GM12891 (cell line): ENCODE results near the gene BRSK2.
"Not testable (repeated sequence)": the region's sequence is repeated elsewhere in the genome, so short reads cannot be mapped to it uniquely, and the experiment has no call there.

Experiments used
- DNase-seq: peaks from one replicate; pipeline ENCODE4 v3.0.0; 2011; ENCODE audit warnings: low spot score; ENCODE audit not compliant: insufficient read length
- FAIRE-seq: peaks from 2 replicates; lab custom pipeline; 2011; peaks lifted over from hg19 to GRCh38; lab: Jason Lieb, UNC
- PAX5 ChIP-seq: IDR thresholded peaks from 2 replicates; pipeline ENCODE4 v1.6.1; 2011; ENCODE audit warnings: low read length, moderate library complexity, mild to moderate bottlenecking; ENCODE audit not compliant: insufficient read depth, severe bottlenecking
- POLR2A ChIP-seq: IDR thresholded peaks from 2 replicates; pipeline ENCODE4 v1.6.1; 2011; ENCODE audit warnings: low read depth, low read length, control low read depth
- POLR2AphosphoS5 ChIP-seq: IDR thresholded peaks from 2 replicates; pipeline ENCODE4 v1.6.1; 2011; ENCODE audit warnings: low read depth, low read length, control low read depth
- POU2F2 ChIP-seq: IDR thresholded peaks from 2 replicates; pipeline ENCODE4 v1.6.1; 2011; ENCODE audit warnings: low read depth, mild to moderate bottlenecking, control low read depth, low read length, moderate library complexity
- SPI1 ChIP-seq: IDR thresholded peaks from 2 replicates; pipeline ENCODE4 v1.6.1; 2011; ENCODE audit warnings: low read depth, low read length, control low read depth
- TAF1 ChIP-seq: IDR thresholded peaks from 2 replicates; pipeline ENCODE4 v1.6.1; 2011; ENCODE audit warnings: low read depth, low read length, control low read depth

Gene BRSK2

GRCh38 chr11:1356007-1356435 is 33.7 kb upstream of the BRSK2 start:
- no peak for FAIRE-seq
- no peak for DNase-seq
- TF ChIP-seq POLR2A (no peak), TAF1 (no peak), SPI1 (no peak), POLR2AphosphoS5 (no peak), POU2F2 (no peak), PAX5 (no peak)

- no peak for DNase-seq
- no peak for FAIRE-seq
- TF ChIP-seq SPI1: no peak
- TF ChIP-seq POLR2A: no peak
- no peak for TF ChIP-seq POLR2AphosphoS5
- TF ChIP-seq POU2F2: no peak
- TF ChIP-seq PAX5: no peak
- TF ChIP-seq TAF1: no peak
Observed at GRCh38 chr11:1356478-1356960, 33.2 kb upstream of the BRSK2 start.

DNA sequence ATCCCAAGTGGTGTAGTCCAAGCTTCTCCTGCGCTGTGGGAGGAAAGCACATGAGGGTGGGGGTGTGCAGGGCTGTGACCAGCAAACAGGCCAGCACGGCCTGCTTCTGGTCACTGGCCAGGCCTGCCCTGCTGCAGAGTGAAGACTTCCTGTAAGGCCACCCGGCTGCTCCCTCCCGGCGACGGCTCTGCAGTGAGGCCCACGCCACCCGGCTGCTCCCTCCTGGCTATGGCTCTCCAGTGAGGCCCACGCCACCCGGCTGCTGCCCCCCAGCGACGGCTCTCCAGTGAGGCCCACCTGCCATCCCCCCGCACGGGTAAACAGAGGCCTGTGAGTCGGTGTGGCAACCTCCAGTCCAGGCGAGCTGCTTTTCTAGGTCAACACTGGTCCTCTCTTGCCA is 31.4 kb upstream of the BRSK2 start:
- no peak for FAIRE-seq
- no peak for DNase-seq
- TF ChIP-seq POU2F2: no peak
- no peak for TF ChIP-seq POLR2AphosphoS5
- no peak for TF ChIP-seq PAX5
- TF ChIP-seq SPI1: no peak
- no peak for TF ChIP-seq POLR2A
- no peak for TF ChIP-seq TAF1

GRCh38 chr11:1358931-1359330 is 30.8 kb upstream of the BRSK2 start:
- not testable (repeated sequence) for FAIRE-seq, DNase-seq

DNA sequence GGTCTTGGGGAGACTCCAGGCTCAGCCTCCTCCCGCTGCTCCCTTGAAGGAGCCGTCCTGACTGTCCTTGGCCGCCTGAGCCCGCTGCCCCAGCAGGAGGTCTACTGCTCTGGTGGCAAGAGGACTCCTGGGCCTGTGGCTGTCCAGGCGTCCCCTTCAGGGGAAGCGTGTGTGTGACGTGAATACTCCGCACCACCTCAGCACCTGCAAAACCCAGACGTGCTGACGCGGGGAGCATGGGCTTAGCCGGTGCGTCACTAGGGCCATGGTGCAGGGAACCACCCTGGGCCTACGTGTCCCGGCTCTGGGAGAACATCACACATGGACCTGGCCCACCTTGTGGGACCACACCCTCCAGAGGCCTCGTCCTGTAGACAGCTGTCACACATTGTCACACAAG is 30.2 kb upstream of the BRSK2 start:
- FAIRE-seq (no peak), DNase-seq (no peak)
- TF ChIP-seq POLR2A: no peak
- no peak for TF ChIP-seq TAF1
- no peak for TF ChIP-seq SPI1
- no peak for TF ChIP-seq POLR2AphosphoS5
- no peak for TF ChIP-seq POU2F2
- TF ChIP-seq PAX5: no peak

DNA sequence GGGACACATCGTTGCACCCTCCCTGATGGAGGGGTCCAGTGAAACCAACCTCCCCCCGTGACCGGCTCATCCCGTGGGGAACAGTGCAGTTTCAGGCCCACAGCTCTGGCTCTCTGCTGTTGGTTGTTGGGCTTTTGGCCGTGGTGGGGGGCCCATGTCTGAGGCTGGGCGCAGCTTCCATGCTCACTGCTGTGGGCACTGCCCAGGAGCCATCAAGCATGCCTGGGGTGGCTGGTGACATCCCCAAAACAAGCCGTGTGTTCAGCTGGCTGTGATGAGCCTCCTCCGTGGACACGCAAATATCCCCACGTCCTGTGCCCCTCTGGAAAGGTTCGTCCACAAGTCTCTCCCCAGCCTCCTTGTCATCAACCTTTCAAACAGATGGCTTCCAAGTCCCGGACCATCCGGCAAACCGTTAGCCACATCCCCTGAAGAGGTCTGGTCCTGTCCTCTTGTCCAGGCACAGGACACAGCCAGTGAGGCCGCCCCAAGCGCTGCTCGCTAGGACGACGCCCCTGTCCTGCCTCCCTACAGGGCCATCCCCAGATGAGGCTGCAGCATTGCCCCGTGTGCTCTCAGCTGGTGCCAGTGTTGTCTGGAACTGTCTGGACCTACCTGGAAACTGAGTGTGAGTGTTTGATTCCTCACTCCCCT is 29.4 kb upstream of the BRSK2 start:
- TF ChIP-seq SPI1: no peak
- TF ChIP-seq POU2F2: no peak
- TF ChIP-seq PAX5: no peak
- no peak for TF ChIP-seq POLR2AphosphoS5
- TF ChIP-seq POLR2A: no peak
- TF ChIP-seq TAF1: no peak
- FAIRE-seq (no peak), DNase-seq (no peak)

DNA sequence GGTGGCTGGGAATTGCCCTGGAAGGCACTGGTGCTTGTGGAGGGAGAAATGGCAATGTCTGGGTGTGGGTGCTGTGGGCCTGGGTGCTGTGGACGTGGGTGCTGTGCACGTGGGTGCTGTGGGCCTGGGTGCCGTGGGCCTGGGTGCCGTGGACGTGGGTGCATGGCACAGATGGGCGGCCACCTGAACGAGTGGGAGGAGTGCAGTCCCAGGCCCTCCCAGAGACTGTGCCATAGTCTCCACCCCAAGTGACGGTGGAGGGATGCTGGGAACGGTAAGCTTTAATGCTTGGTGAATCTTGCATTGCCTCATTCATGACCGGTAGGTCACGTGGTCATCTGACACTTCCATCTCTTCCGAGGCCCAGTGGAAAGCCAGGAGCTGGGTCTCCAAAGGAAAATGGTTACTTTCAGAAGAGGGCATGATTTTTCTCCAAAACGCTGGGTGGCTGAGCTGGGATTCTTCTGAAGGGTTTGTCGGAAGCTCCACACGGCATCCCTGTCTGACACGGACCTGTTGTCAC is 28.8 kb upstream of the BRSK2 start:
- DNase-seq (no peak), FAIRE-seq (no peak)
- TF ChIP-seq POU2F2: no peak
- TF ChIP-seq SPI1: no peak
- TF ChIP-seq POLR2A: no peak
- no peak for TF ChIP-seq PAX5
- no peak for TF ChIP-seq TAF1
- TF ChIP-seq POLR2AphosphoS5: no peak

- TF ChIP-seq TAF1: no peak
- TF ChIP-seq POLR2A: no peak
- no peak for TF ChIP-seq SPI1
- no peak for FAIRE-seq
- no peak for DNase-seq
Observed at GRCh38 chr11:1361882-1362281, 27.9 kb upstream of the BRSK2 start.

GRCh38 chr11:1367721-1368120 is 22.0 kb upstream of the BRSK2 start:
- DNase-seq: no peak
- no peak for FAIRE-seq
- TF ChIP-seq SPI1: no peak
- no peak for TF ChIP-seq PAX5
- no peak for TF ChIP-seq TAF1
- TF ChIP-seq POLR2AphosphoS5: no peak
- no peak for TF ChIP-seq POU2F2
- TF ChIP-seq POLR2A: no peak

GRCh38 chr11:1368216-1368615 is 21.5 kb upstream of the BRSK2 start:
- DNase-seq: no peak
- TF ChIP-seq POLR2AphosphoS5: no peak
- TF ChIP-seq TAF1: no peak
- no peak for TF ChIP-seq SPI1
- TF ChIP-seq PAX5: no peak
- TF ChIP-seq POU2F2: no peak
- no peak for TF ChIP-seq POLR2A
- no peak for FAIRE-seq
